Immature natural killer cell (primary cell): ENCODE measurements around the gene PARD3B. TPM values are rescaled to one million over a fixed set of nuclear protein-coding genes. Genes with fewer than 3 reads are reported as not detected.

Source experiments
- DNase-seq, 3 donors: peaks; one replicate each; pipeline ENCODE4 v3.0.0; 2022; ENCODE audit warnings: mixed read lengths in 1 of 3
- H3K27ac Mint-ChIP-seq, 6 donors: one replicate each; pipeline ENCODE4 v1.8.0; 2020; ENCODE audit warnings: mixed read lengths in 6 of 6, mild to moderate bottlenecking in 5 of 6, inconsistent platforms in 4 of 6, moderate library complexity in 3 of 6
- H3K27me3 Mint-ChIP-seq, 3 donors: one replicate each; pipeline ENCODE4 v1.8.0; 2020 to 2021; ENCODE audit warnings: low read depth in 3 of 3, mild to moderate bottlenecking in 3 of 3, mixed read lengths in 3 of 3, moderate library complexity in 3 of 3, inconsistent platforms in 1 of 3
- H3K36me3 Mint-ChIP-seq, 3 donors: one replicate each; pipeline ENCODE4 v1.8.0; 2020; ENCODE audit warnings: mixed read lengths in 3 of 3, inconsistent platforms in 2 of 3, mild to moderate bottlenecking in 2 of 3
- H3K4me1 Mint-ChIP-seq, 2 donors: one replicate each; pipeline ENCODE4 v1.8.0; 2020; ENCODE audit warnings: inconsistent platforms in 2 of 2, mild to moderate bottlenecking in 2 of 2, mixed read lengths in 2 of 2, moderate library complexity in 1 of 2
- H3K4me3 Mint-ChIP-seq, 5 donors: one replicate each; pipeline ENCODE4 v1.8.0; 2020; ENCODE audit warnings: mild to moderate bottlenecking in 5 of 5, mixed read lengths in 5 of 5, inconsistent platforms in 3 of 5, moderate library complexity in 3 of 5
- H3K9me3 Mint-ChIP-seq, 6 donors: one replicate each; pipeline ENCODE4 v1.8.0; 2020; ENCODE audit warnings: mild to moderate bottlenecking in 6 of 6, mixed read lengths in 6 of 6, inconsistent platforms in 4 of 6, moderate library complexity in 3 of 6
- polyA plus RNA-seq, 3 donors: library from polyadenylated mRNA; unstranded; fragments of 300-500 nt; fragmentation: Illumina TruSeq; gene quantifications; one replicate each; pipeline ENCODE4 v1.2.3, GENCODE V29; 2021

The PARD3B gene
- polyA plus RNA-seq, 3 donors from 2014 or later: not detected

GRCh38 chr2:204885747-204886146, 340.5 kb downstream of the PARD3B start:
- no peaks in the 10 kb centered on the region for H3K27me3 Mint-ChIP-seq
- no peak overlapping the region for H3K4me3 Mint-ChIP-seq
- peaks cover 9 to 12% of the 10 kb centered on the region in 2 donors for H3K4me1 Mint-ChIP-seq
- no peaks in the 10 kb centered on the region for H3K36me3 Mint-ChIP-seq
- H3K27ac Mint-ChIP-seq: no peak overlapping the region
- DNase-seq: peak in 1 of 3 donors; percentile 1
- H3K9me3 Mint-ChIP-seq: peaks cover 0 to 2% (median 0%) of the 10 kb centered on the region in 6 donors

DNA sequence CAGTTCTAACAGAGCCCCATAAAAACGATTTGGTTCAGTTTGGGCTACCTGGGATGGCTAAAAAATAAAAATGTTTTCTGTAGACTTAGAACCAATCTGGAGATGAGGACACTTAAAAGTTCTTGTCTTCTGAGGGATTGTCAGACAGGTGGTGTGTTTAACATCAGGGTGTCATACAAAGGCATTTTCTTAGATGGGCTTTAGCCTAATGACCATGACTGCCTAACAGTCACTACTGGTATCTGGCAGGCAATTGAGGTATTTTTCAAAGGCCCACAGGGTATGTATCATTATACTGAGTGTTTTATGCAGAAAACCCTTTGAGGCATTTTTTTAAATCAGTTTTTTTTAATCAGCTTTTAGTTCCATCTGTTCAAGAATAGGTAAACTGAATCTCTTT, 341.4 kb downstream of the PARD3B start:
- H3K9me3 Mint-ChIP-seq: peaks cover 0 to 2% (median 0%) of the 10 kb centered on the region in 6 donors

DNA sequence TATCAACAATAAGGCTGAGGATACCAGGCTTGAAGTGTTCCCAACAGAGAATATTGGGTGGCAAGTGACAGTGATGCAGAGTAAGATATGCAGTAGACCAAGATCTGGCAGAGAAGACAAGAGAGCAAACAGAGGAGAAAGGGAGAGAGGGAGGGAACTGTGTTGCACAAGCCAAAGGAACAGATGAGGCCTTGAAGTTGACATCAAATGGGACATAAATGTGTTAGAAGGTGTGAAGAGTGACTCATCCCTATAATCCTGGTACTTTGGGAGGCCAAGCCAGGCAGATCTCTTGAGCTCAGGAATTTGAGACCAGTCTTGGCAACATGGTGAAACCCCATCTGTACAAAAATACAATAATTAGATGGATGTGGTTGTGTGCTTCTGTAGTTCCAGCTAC, 342.9 kb downstream of the PARD3B start:
- peaks cover 0 to 2% (median 0%) of the 10 kb centered on the region in 6 donors for H3K9me3 Mint-ChIP-seq
- no peak overlapping the region for H3K4me3 Mint-ChIP-seq
- no peak for DNase-seq
- no peaks in the 10 kb centered on the region for H3K4me1 Mint-ChIP-seq
- no peak overlapping the region for H3K27ac Mint-ChIP-seq
- H3K36me3 Mint-ChIP-seq: no peaks in the 10 kb centered on the region
- H3K27me3 Mint-ChIP-seq: no peaks in the 10 kb centered on the region

More for the DNA sequence above, 341.4 kb downstream of the PARD3B start:
- no peak overlapping the region for H3K27ac Mint-ChIP-seq
- no peaks in the 10 kb centered on the region for H3K36me3 Mint-ChIP-seq
- no peaks in the 10 kb centered on the region for H3K27me3 Mint-ChIP-seq
- no peak overlapping the region for H3K4me3 Mint-ChIP-seq
- DNase-seq: no peak
- H3K4me1 Mint-ChIP-seq: peaks cover 1 to 3% of the 10 kb centered on the region in 2 donors

GRCh38 chr2:204890680-204891079, 345.4 kb downstream of the PARD3B start:
- Mint-ChIP-seq H3K27me3 (no peaks in the 10 kb centered on the region), H3K36me3 (no peaks in the 10 kb centered on the region), H3K9me3 (peaks cover 0 to 2% (median 0%) of the 10 kb centered on the region in 6 donors), H3K4me1 (no peaks in the 10 kb centered on the region), H3K27ac (no peak overlapping the region), H3K4me3 (no peak overlapping the region)
- no peak for DNase-seq

GRCh38 chr2:204891739-204892138, 346.5 kb downstream of the PARD3B start:
- no peaks in the 10 kb centered on the region for H3K9me3 Mint-ChIP-seq
- H3K4me1 Mint-ChIP-seq: no peaks in the 10 kb centered on the region
- DNase-seq: no peak
- no peaks in the 10 kb centered on the region for H3K36me3 Mint-ChIP-seq
- H3K4me3 Mint-ChIP-seq: no peak overlapping the region
- H3K27me3 Mint-ChIP-seq: no peaks in the 10 kb centered on the region
- no peak overlapping the region for H3K27ac Mint-ChIP-seq

DNA sequence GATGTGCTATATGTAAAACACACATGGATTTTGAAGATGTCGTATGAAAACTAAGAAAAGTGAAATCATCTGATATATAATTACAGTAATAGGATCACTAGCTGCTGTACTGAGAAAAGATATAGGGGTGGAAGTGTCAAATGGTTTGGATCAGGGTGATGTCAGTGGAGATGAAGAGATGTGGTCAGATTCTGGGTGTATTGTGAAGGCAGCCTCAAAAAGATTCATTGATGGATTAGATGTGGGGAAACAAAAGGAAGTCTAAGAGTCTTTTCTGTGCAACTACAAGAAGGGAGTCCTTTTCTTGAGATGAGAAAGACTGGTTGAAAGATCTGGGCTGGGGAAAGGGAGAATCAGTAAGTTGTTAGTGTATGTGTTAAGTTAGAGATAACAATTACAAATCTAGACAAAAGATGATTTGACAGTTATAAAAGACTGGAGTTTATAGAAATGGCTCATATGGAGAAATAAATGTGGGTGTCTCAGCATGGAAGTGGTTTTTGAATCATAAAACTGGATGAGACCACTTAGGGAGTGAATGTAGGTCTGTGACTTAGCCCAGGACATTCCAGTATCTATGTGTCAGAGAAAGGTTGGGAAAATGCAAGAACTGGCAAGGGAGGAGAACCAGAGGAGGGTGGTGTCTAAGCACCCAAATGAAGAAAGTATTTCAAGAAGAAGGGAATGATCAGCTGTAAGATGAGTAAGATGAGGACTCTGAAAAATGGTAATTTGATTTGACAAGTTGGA, 347.4 kb downstream of the PARD3B start:
- Mint-ChIP-seq H3K4me3 (no peak overlapping the region), H3K27ac (no peak overlapping the region), H3K9me3 (no peaks in the 10 kb centered on the region), H3K36me3 (no peaks in the 10 kb centered on the region), H3K4me1 (no peaks in the 10 kb centered on the region), H3K27me3 (no peaks in the 10 kb centered on the region)
- DNase-seq: no peak

- DNase-seq: no peak
- Mint-ChIP-seq H3K4me1 (no peaks in the 10 kb centered on the region), H3K27ac (no peak overlapping the region), H3K27me3 (peaks cover 3 to 4% (median 3%) of the 10 kb centered on the region in 3 donors), H3K9me3 (peaks cover 0 to 7% (median 1%) of the 10 kb centered on the region in 6 donors), H3K36me3 (no peaks in the 10 kb centered on the region), H3K4me3 (no peak overlapping the region)
These were observed 350.9 kb downstream of the PARD3B start for GRCh38 chr2:204896146-204896545.

DNA sequence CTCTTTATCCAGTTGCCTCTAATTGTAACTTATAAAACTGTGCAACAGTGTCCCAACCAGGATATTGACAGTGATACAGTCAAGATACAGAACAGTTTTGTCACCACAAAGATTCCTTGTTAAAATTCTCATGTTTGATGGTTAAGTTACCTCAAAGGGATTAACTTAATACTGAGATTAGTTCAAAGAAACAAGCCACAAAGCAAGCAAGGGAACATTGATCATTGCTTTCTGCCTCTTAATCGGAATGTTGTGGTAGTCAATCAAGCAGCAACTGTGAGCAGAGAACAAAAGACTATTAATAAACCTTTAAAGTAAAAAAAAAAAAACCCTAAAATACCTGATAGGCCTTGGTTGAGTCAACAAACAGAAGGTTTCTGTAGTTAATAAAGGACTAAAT, 352.3 kb downstream of the PARD3B start:
- H3K27ac Mint-ChIP-seq: no peak overlapping the region
- H3K27me3 Mint-ChIP-seq: peaks cover 3 to 4% (median 3%) of the 10 kb centered on the region in 3 donors
- H3K36me3 Mint-ChIP-seq: no peaks in the 10 kb centered on the region
- no peaks in the 10 kb centered on the region for H3K4me1 Mint-ChIP-seq
- no peak overlapping the region for H3K4me3 Mint-ChIP-seq
- peaks cover 0 to 7% (median 1%) of the 10 kb centered on the region in 6 donors for H3K9me3 Mint-ChIP-seq
- no peak for DNase-seq

DNA sequence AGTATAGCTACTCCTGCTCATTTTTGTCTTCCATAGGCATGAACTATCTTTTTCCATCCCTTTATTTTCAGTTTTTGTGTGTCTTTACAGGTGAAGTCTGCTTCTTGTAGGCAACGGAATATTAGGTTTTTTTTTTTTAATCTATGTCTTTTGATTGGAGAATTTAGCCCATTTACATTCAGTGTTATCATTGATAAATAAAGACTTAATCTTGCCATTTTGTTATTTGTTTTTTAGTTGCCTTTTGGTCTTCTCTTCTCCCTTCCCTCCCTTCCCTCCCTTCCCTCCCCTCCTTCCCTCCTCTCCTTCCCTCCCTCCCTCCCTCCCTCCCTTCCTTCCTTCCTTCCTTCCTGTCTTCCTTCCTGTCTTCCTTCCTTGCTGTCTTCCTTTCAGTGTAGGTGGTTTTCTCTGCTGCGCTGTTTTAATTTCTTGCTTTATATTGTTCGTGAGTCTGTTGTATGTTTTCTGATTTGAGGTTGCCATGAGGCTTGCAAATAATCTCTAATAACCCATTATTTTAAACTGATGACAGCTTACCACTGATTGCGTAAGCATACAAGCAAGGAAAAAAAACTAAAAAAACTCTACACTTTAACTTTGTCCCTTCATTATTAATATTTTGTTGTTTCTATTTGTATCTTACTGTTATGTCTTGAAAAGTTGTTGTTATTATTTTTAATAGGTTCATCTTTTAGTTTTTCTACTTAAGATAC, 353.8 kb downstream of the PARD3B start:
- H3K4me3 Mint-ChIP-seq: no peak overlapping the region

GRCh38 chr2:204899983-204900382, 354.7 kb downstream of the PARD3B start:
- DNase-seq: no peak
- H3K4me3 Mint-ChIP-seq: no peak overlapping the region
- H3K27me3 Mint-ChIP-seq: peaks cover 3 to 4% (median 3%) of the 10 kb centered on the region in 3 donors
- H3K27ac Mint-ChIP-seq: no peak overlapping the region
- H3K9me3 Mint-ChIP-seq: peaks cover 0 to 7% (median 1%) of the 10 kb centered on the region in 6 donors
- H3K4me1 Mint-ChIP-seq: no peaks in the 10 kb centered on the region
- no peaks in the 10 kb centered on the region for H3K36me3 Mint-ChIP-seq

More for the DNA sequence above, 353.8 kb downstream of the PARD3B start:
- Mint-ChIP-seq H3K27ac (no peak overlapping the region), H3K36me3 (no peaks in the 10 kb centered on the region), H3K27me3 (peaks cover 3 to 4% (median 3%) of the 10 kb centered on the region in 3 donors), H3K4me1 (no peaks in the 10 kb centered on the region), H3K9me3 (peaks cover 0 to 7% (median 1%) of the 10 kb centered on the region in 6 donors)
- no peak for DNase-seq

- no peaks in the 10 kb centered on the region for H3K4me1 Mint-ChIP-seq
- H3K4me3 Mint-ChIP-seq: no peak overlapping the region
- H3K36me3 Mint-ChIP-seq: no peaks in the 10 kb centered on the region
- DNase-seq: no peak
- H3K27ac Mint-ChIP-seq: no peak overlapping the region
- H3K27me3 Mint-ChIP-seq: peaks cover 3 to 4% (median 4%) of the 10 kb centered on the region in 3 donors
- H3K9me3 Mint-ChIP-seq: peaks cover 0 to 7% (median 1%) of the 10 kb centered on the region in 6 donors
These were observed 355.2 kb downstream of the PARD3B start for GRCh38 chr2:204900487-204900886.

DNA sequence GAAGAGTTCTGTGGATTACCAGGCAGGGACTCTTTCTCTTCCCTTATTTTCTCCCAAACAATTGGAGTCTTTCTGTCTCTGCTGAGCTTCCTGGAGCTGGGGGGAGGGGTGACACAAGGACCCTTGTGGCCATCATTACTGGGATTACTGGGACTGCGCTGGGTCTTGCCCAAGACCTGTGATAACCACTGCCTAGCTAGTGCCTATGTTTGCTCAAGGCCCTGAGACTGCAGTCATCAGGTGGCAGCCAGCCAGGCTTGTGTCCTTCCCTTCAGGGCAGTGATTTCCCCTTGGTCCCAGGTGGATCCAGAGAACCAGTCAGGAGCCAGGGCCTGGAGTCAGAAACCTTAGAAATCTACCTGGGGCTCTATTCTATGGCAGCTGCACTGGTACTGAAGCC, 355.6 kb downstream of the PARD3B start:
- Mint-ChIP-seq H3K36me3 (no peaks in the 10 kb centered on the region), H3K4me3 (no peak overlapping the region), H3K27me3 (peaks cover 3 to 7% (median 4%) of the 10 kb centered on the region in 3 donors), H3K9me3 (peaks cover 0 to 7% (median 2%) of the 10 kb centered on the region in 6 donors), H3K27ac (no peak overlapping the region), H3K4me1 (no peaks in the 10 kb centered on the region)
- DNase-seq: no peak

DNA sequence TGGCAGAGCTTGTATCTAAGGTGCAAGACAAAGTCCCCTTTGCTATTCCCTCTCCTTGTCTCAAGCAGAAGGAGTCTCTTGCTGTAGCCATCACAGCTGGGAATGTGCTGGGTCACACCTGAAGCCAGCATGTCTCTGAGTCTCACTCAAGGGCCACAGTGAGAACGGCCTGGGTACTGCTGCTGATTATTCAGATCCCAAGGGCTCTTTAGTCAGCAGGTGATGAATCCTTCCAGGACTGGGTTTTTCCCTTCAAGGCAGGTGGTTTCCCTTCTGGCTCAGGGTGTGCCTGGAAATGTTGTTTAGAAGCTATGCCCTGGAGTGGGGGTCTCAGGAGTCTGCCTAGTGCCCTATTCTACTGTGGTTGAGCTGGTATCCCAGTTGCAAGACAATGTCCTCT, 356.3 kb downstream of the PARD3B start:
- H3K4me3 Mint-ChIP-seq: no peak overlapping the region
- peaks cover 3 to 7% (median 4%) of the 10 kb centered on the region in 3 donors for H3K27me3 Mint-ChIP-seq
- H3K36me3 Mint-ChIP-seq: no peaks in the 10 kb centered on the region
- H3K4me1 Mint-ChIP-seq: no peaks in the 10 kb centered on the region
- no peak for DNase-seq
- peaks cover 0 to 7% (median 2%) of the 10 kb centered on the region in 6 donors for H3K9me3 Mint-ChIP-seq
- no peak overlapping the region for H3K27ac Mint-ChIP-seq

GRCh38 chr2:204909791-204910190, 364.5 kb downstream of the PARD3B start:
- H3K27ac Mint-ChIP-seq: no peak overlapping the region
- H3K4me1 Mint-ChIP-seq: no peaks in the 10 kb centered on the region
- H3K27me3 Mint-ChIP-seq: peaks cover 0 to 4% (median 1%) of the 10 kb centered on the region in 3 donors
- no peak overlapping the region for H3K4me3 Mint-ChIP-seq
- DNase-seq: no peak
- H3K36me3 Mint-ChIP-seq: peaks cover 0 to 4% (median 0%) of the 10 kb centered on the region in 3 donors
- peaks cover 0 to 6% (median 0%) of the 10 kb centered on the region in 6 donors for H3K9me3 Mint-ChIP-seq
